Fibroblast of skin of back (primary cell): ENCODE measurements around the gene ADAMTS2.
A peak's percentile ranks its signal among the peaks of the same experiment; 100 is the strongest.

ENCODE experiments used
- DNase-seq: peaks from one replicate; pipeline ENCODE4 v3.0.0-alpha.2; 2013

ADAMTS2 gene

DNA sequence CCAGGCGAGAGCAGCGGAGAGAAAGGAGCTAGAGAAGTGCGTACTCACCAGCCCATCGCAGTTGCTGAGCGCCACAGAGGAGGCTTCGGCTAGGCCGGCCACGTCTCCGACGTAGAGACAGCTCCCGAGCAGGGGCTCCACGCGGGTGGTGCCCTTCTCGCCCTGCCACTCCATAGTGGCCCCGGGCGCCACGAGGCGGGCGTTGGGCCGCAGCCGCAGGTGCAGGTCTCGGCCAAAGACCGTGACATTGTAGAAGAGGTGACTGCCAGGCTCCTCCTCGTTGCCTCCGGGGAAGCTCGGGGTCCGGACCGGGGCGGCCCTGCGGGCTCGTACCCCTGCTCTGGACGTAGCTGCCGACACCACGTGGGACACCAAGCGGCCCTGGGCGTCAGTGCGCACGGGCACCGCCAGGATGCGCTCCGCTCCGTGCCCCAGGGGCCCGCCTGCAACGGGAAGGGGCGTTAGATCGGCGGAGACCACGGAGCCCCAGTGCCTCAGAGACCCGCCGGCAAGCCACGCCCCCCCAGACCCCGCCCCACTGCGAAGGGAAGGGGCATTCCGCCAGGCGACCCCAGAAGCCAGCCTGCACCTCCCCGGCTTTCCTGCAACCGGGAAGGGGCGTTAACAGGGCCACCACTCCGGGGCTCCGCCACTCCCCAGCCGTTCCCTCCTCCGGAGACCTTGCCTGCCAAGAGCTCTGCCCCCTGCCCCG lies 1.4 kb downstream of the ADAMTS2 start:
- DNase-seq, result peak; percentile 68

DNA sequence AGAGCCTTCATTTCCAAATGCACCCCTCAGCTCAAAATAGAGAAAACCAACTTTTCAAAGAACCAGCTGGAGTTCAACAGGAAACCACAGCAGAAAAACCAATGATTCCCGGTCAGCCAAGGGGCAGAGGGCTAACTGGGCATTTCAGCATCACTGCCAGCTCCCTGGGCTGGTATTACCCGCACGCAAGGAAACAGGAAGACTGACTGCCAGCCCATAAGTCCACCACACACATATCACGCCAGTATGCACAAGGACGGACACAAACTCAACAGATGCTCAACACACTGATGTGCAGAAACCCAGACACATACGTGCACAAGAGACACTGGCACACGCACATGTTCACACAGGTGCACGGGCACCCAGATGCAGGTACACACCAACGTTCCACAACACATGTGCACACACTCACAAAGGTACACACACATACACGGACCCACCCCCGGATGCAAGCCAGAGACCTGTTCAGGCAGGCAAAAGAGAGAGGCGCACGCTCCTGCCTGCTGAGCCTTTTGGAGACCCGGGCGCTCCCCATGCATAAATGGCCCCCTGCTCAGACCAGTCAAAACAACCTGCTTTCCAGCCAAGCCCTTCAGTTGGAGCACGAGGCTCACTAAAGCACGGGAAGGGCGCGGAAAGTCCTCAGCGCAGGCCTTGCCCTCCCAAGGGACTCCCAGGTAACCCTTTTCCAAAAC lies 2.1 kb downstream of the ADAMTS2 start:
- no peak for DNase-seq

DNA sequence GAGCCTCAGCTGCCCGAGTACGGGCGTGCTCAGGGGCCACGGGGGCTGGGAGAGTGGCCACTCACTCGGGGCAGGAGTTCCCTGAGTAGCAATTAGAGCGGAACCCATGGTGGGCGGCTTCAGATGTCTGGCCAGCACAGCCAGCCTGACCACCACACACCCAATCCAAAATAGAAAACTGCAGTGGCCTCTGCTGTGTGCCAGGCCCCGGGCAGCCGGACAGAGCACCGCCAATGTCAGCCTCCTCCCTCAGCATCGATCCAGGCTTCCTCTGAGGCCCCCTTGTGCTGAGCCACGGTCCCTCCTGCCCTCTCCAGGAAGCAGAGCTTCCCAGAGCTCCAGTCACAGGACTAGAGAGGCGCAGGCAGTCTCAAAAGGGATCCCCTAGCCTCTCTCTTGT lies 2.7 kb downstream of the ADAMTS2 start:
- peak; percentile 61 for DNase-seq

DNA sequence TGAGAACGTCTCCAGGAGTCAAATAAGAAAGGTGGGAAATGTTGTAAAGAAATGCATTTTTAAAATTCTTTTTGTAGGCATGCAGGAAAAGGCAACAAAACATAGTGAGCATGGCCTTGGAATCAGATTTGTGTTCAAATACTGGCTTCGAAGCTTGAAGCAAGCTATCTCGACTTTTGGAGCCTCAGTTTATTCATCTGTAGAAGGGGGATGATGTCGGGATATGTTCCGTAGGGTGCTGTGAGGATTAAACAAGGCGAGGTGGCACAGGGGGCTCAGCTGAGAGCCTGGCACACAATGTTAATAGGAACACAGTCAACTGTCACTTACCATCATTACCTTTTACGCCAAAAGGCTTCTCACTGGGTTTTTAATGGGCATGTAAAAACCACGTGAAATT lies 4.8 kb downstream of the ADAMTS2 start:
- DNase-seq, result no peak

DNA sequence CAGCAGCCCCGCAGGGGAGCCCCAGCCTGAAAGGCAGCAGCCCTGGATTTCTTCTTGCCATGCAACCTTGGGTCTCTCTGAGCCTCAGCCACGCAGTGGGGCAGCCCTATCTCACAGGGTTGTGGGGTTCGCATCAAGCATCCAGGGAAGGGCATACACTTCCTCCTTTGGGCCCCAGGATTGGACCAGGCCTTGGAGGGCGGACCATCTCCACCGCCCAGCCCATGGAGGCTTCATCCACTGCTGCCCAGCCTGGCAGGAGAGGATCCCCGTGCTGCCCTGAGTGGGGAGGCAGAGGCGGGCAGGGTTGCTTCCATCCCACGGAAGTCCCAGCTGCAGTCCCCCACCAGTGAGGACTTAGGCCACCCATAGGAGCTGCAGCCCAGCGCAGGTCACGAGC lies 5.3 kb downstream of the ADAMTS2 start:
- DNase-seq, result no peak

DNA sequence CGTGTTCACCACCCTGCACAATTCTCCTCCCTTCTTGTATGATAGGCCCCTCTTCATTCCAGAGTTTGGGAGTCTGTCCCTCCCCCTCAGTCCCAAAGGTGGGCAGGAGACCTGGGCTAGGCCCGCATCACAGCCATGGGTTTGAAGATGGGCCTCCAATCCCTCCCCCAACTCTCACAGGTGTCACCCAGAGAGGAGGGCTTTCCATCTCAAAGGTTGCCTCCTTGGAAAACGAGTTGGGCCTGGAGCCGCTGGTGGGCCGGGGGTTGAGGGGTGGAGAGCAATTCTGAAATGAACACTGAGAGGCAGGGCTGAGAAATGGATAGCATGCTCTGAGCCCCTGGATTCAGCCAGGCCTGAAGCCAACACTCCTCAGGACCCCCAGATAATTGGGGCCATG lies 6.2 kb downstream of the ADAMTS2 start:
- no peak for DNase-seq

DNA sequence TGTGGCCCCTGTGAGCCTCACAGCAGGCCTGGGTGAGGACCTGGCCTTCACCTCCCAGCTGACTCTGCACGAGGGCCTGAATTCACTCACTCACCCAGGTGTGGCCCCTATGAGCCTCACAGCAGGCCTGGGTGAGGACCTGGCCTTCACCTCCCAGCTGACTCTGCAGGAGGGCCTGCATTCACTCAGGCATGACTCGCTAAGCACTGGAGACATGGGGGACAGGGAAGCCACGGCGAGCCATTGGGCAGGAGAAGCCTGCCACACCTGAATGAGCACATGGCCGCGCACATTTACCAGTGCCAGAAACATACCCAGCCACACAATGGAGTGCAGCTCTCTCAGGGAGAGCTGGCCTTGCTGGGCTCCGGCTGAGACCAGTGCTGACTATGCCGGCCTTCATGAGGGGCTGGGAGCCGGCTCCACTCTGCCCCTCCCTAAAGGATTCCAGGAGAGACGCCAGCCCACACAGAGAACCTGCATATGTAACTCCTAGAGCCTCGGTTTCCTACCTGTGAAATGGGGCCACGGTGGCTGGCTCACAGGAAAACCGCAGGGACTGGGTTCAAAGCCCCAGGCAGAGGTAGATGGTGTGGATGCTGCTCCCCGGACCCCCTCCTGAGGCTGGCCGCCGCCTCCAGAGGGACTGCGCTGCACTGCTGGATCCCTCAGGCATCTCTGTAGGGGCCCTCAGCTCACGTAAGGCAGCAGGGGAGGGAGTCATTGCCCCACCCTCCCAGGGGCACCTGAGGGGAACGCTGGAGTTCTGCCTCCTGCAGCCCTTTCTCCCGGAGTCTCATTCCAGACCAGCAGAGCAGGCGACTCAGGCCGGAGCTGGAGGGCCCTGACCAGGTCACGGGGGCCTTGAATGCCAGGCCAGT lies 7.2 kb downstream of the ADAMTS2 start:
- DNase-seq, result no peak

DNA sequence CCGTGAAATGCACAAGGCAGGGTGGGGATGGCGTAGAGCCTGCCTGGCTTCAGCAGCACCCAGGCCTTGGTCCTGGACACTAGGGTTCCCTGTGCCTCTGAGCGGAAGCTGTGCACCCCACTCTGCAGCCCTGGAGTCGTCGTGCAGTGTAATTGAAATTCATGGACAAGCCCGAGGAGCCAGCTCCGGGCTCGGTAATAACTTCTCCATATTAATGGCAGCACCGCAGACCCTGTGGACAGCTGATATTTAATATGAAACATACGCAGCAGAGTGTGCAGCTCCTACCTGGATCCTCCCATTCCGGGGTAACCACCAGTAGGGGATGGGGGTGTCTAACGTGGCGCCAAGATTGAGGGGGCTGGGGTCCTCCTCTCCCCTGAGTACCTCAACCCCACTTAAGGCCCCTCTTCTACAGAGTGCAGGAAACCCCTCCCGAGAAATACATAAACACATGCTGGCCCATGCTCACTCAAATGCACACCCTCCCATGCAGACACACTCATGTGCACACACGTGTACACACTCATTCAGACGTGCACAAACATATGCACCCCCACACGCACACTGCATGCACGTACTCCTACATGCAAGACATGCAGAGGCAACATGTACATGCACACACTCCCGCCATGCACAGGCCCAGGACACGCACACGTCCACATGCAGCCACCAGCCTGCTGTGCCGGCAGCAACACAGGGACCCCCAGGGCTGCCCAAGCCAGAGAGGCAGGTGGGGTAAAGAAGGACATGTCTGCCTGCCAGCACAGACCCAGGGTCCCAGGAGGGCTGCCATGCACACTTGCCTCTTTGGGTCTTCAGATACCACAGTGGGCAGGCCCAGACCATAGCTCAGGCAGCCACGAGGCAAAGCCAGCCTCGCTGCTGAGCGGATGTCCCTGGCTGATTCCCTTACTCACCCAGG lies 8.1 kb downstream of the ADAMTS2 start:
- DNase-seq, result no peak

DNA sequence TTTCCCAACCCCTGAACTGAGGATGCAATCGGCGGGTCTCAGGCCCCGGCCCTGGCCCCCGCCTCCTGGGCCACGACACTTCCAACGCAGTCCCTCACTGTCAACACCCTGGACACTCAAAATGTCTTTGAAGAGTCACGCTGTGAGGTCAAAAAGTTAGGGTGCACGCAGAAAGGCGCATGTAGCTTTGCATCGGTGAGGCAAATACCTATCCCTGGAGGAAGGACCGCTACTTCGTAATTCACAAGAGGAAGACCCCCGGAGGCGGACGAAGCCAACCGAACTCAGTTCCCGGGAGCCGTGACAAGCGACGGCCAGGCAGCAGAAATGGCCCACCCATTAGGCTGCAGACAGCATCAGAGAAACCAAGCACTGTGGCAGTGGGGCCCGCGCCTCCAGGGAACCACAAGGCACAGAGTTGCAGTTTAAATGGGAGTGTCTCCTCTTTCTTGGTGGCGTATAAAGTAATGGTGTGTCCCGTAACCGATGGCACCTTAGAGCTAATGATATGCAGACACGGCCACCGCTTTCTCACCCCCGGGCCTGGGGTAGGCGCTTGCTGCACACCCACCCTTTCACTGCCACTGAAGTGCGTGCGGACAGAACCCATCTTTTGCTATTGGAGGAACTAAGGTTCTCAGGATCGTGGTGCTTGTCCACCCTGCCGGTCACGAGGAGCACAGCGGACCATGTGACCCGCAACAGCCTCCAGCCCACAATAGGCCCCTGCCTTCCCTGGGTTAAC lies 9.0 kb downstream of the ADAMTS2 start:
- DNase-seq, result no peak

DNA sequence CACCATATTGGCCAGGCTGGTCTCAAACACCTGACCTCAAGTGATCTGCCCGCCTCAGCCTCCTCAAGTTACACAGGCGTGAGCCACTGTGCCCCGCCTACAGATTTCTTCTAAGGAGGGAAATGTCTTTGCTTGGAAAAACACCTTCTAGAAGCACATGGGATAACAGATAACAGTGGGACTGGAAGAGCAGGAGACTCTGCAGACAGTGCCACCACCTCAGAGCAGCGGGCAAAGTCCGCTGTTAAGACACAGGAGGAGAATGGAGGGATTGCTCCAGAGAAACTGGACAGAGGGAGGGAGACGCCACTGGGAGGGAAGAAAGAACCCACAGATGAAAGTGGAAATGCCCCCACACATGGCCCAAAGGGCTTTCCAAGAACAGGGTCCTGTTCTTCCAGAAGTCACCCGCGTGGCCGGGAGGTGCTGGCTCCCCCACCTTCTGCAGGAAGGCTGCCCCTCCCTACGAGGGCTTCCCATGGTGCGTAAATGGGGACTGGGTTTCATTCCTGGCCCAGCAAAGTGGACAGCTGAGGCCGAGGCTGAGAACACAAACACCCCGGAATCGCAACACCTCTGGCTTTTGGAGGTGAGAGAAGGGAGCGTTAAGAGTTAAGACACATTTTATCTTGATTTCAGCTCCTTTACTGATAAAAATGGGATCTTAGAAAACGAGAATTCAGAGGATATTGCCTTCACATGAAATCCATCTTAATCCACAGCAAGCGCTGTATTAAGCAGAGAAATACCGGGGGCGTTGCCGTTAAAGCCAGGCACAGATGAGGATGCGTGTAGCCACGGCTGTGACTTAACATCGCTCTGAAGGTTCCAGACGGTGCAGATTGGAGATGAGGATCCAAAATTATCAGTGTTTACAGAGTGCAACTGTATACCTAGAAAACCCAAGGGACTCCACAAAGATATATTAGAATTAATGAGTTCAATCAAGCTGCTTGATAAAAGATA lies 11.2 kb downstream of the ADAMTS2 start:
- no peak for DNase-seq

DNA sequence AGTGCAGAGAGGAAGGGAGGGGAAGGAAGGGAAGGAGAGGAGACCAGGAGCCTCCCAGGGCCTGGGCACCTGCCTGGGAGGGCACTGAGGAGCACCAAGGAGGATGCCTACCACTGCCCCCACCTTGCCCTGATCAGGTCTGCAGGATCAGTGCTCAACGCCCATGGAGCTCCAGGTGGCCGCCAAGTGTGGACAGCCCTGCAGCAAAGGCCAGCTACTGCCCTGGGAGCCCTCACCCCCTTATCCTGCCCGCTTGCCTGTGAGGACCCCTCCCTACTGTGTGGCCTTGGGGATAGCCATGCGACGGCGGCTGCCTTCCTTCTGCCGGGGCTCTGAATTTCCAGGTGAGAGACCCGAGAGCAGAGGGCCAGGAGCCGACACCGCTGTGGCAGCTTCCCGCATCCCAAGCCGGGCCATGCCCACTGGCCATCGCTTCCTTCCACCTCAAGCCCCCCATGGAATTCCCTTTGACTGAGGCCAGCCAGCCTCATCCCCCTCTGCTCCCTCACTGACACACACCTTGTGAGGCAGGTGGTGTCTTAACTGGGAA lies 12.4 kb downstream of the ADAMTS2 start:
- no peak for DNase-seq

DNA sequence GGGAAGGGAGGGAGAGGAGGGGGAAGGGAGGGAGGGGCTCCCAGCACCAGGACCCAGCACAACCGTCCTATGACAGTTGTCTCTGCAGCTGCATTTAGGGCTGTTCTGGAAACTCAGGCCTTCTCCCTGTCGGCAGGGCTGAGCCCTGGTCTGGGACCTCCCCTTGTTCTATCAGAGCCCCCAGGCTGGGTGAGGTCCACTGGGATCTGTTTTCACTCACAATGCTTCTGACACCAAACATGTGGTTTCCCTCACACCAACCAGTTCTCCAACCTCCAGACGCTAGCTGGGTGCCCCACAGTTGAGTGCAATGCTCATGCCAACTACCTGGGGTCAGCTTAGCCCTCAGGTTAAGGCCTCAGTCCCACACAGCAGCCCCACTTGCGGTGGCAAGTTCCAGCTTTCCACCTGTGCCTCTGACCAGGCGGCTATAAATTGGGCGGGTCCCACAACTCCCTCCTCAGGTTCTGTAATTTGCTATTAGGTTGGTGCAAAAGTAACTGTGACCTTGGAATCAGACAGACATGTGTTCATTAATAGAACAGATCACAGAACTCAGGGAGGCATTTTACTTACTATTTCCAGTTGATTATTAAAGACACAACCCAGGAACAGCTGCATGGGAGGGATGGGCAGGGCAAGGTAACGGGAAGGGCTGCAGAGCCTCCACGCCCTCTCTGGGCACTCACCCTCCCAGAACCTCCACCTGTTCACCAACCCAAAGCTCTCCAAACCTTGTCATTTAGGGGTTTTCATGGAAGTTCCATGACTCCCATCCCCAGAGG lies 13.5 kb downstream of the ADAMTS2 start:
- DNase-seq, result no peak

DNA sequence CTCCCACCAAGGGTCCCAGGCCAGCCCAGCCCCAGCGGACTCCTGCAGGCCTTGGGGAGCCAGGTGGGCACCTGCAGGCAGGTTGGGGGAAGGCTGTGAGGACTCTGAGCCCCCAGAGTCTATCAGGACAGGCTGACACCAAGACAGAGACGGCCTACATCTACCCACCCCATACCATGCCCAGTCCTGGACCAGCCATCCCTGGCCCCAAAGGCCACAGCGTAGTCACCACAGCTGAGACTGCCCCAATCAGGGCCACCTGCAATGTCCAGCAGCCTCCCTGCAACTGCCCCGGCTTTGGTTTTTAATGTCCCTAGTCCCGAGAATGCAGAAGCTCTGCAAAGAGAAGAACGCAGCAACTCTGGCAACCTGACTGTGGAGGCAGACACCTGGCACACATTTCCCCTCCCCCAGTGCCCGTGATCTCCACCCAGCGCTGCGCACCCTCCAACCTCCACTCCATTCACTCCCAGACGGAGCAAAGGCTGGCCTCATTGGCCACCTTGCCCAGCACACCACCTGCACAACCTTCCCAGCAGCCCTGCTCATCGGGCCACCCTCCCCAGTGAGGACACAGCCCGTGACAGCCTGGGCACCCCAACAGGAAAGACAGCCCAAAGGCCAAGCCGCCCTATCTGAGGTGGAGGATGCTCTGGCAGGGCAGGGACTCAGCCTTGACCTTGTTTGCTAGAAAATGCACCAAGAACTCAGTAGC lies 14.9 kb downstream of the ADAMTS2 start:
- DNase-seq, result no peak

DNA sequence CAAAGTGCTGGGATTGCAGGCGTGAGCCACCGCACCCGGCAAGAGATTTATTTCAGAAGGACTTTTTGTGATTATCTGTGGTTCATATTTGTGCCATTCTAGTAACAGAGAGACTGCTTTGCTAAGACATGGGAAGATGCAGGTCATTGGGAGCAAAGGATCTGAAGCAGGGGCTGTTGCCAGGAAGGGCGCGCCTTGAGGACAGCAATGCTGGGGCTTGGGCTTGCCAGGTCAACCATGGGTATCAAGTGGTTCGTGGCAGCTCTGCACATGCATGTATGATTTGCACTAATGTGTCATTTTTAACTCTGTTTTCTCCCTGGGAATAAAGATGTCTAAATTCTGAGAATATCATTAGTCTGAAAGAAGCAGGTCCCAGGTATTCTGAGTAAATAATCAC lies 17.0 kb downstream of the ADAMTS2 start:
- no peak for DNase-seq

DNA sequence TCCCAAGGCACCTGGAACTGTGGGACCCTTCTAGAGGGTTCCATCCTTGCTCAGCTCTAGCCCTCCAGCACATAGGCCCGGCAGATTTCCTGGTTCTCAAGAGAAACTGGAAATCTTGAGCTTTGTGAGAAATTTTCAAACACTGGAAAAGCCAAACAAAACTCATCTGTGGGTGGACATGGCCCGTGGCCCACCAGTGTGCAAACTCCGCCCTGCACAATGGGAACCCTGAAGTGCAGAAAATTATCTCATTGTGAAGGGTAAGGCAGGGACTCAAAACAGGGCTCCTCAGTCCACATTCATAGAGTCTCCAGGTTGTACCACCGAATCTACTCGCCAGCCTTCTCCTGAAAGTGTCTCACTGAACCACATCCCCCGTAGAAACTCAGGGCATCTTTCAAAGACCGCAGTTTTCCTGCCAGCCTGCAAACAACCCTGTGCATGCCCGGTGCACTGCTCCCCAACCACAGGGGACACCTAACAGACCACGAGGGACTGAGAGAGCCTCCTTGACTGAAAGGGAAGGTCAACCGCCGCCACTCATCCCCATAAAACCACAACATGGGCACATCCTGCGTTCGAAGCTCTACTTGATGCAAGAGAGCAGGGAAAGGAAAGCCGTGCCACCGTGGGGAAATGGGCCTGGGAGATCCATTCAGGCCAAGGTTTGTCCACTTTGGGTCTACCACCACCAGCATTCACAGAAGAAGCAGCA lies 18.1 kb downstream of the ADAMTS2 start:
- no peak for DNase-seq

DNA sequence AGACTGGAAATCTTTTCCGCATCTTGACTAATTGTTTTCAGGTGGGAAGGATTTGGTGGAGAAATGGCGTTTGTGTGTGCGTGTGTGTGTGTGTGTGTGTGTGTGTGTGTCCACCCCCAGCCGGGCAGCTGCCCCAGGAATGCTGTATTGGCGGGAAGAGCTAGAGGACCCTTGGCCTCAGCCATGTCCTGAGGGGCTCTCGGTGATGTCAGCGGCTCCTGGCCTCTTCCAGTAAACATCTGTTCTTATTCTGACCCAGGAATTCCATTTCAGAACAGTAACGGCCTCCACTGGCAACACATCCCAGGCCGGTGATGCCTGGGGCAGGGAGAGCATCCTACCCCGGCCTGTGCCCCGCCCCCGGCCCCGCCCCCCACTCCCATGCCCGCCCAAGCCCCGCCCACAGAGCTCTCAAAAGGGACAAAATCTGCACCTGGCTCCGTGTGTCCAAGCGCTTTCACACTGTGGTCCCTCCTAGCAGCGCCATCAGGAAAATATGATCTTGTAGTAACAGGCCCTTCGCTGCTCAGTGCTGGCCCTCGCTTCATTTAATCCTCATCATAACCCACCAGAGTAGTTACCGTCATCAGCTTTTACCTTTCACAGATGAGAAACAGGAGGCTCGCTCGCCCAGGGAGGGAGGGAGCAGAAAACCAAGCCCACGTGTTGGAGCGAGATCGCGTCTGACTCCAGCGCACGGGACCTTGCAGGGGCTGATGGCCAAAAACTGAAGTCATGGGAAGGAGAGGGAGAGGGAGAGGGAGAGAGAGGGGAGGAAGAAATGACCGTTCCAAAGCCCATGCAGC lies 18.9 kb downstream of the ADAMTS2 start:
- no peak for DNase-seq
